ENCODE results near the gene ZNF865.

DNA sequence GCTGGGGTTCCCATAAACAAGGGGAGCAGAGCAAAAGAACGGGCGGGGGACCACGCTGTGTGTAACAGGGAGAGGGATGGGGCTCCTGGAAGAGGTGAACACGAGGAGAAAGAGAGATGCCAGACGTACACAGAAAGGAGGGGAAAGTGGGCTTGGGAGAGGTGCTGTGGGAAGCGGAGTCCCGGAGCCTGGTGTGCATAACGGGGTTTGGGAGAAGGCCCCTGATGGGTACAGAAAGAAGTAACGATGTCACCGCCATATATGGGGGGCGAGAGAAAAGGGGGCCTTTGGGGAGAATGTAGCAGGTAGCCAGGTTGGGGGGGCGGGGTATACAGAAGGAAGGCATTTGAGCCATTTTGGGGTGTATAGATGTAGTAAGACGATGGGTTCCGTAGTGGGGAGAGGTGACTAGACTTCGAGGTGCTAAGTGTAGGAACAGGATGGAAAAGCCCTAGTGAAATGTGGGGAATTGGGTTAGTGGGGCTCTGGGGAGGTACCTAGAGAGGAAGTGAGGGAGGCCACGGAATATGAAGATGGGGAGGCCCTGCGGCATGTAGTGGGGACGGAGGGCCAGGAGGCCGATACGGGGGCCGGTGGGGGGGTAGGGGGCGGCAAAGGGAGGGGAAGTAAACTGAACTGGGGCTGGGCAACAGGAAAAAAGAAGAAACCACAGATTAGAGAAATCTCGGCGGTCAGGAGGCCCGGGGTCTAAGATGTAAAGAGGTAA is 36.1 kb downstream of the ZNF865 start:
- TF ChIP-seq ZFP30 (CRISPR knock-in tag; IDR thresholded peaks at IDR 0.05) (no peak), PATZ1 (CRISPR knock-in tag; IDR thresholded peaks at IDR 0.05; ENCODE audit: borderline replicate concordance) (no peak), ZNF8 (CRISPR knock-in tag; IDR thresholded peaks at IDR 0.05) (no peak), CSRNP3 (CRISPR knock-in tag; IDR thresholded peaks at IDR 0.05) (no peak), ZC3H10 (CRISPR knock-in tag; IDR thresholded peaks at IDR 0.05) (no peak), GLIS3 (CRISPR knock-in tag; IDR thresholded peaks at IDR 0.05) (no peak), ZNF565 (CRISPR knock-in tag; conservative IDR thresholded peaks at IDR 0.05; ENCODE audit: low read depth) (no peak), CREB5 (CRISPR knock-in tag; IDR thresholded peaks at IDR 0.05; ENCODE audit: low read depth) (no peak), PPARA (CRISPR knock-in tag; IDR thresholded peaks at IDR 0.05; ENCODE audit: borderline replicate concordance) (no peak), RARB (CRISPR knock-in tag; IDR thresholded peaks at IDR 0.05) (no peak), ARNTL (CRISPR knock-in tag; IDR thresholded peaks at IDR 0.05; ENCODE audit: borderline replicate concordance, low read depth) (no peak)
